Erythroblast (primary cell): Measurements from ENCODE around the gene RELN.

Experiments used
- GATA1 ChIP-seq: IDR thresholded peaks from 2 replicates; pipeline ENCODE4 v1.6.1; 2011; ENCODE audit warnings: low read depth, mild to moderate bottlenecking, control low read depth, low read length, moderate library complexity
- POLR2A ChIP-seq: IDR thresholded peaks from 2 replicates; pipeline ENCODE4 v1.6.1; 2011; ENCODE audit warnings: mild to moderate bottlenecking, low read length

- TF ChIP-seq POLR2A, result no peak
- no peak for TF ChIP-seq GATA1
These were observed 461.3 kb downstream of the RELN start for GRCh38 chr7:103528152-103528551.
